ENCODE measurements around the gene COBL.

Gene COBL

DNA sequence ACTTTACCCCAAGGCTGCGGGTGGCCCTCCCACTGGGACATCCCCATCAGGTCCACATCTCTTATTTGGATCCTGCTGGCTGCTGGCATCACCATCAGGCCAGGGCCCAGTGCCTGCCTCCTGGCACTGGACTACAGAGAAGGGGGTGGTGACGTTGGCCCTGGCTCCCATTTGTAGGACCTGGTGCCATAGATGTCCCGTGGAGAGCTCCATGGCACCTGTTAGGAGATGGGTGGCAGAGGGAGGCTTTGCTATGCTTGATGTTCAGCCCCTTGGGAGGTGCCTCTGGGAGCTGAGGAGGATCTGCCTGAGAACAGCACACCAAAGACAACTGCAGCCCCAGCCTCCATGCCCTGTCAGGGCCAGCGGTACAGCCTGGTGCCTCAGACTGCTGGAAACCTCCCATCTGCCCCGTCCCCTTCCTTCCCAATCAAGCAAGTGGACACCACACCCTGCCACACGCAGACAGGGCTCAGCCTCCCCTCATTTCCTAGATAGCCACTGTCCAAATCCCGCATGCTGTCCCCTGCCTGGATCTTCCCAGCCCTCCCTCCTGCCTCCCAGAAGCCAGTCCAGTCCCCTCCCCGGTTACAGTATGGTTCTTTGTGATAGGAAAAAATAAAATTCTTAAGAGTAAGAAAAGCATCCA, 303.9 kb downstream of the COBL start:
- no peak for ATAC-seq (ENCODE audit: low read depth)
- no peak overlapping the region for H3K27ac ChIP-seq (ENCODE audit: poor library complexity, severe bottlenecking)
- H3K27me3 ChIP-seq (ENCODE audit: insufficient read depth, poor library complexity, severe bottlenecking) = no peaks in the 10 kb centered on the region
- peaks cover 9% of the 10 kb centered on the region for H3K4me1 ChIP-seq (ENCODE audit: insufficient read depth, poor library complexity, severe bottlenecking)
- no peak overlapping the region for H3K4me3 ChIP-seq (ENCODE audit: severe bottlenecking)
- no peaks in the 10 kb centered on the region for H3K9me3 ChIP-seq (ENCODE audit: severe bottlenecking)
- no peaks in the 10 kb centered on the region for H3K36me3 ChIP-seq (ENCODE audit: low read depth)
- TF ChIP-seq, protein P1, sequence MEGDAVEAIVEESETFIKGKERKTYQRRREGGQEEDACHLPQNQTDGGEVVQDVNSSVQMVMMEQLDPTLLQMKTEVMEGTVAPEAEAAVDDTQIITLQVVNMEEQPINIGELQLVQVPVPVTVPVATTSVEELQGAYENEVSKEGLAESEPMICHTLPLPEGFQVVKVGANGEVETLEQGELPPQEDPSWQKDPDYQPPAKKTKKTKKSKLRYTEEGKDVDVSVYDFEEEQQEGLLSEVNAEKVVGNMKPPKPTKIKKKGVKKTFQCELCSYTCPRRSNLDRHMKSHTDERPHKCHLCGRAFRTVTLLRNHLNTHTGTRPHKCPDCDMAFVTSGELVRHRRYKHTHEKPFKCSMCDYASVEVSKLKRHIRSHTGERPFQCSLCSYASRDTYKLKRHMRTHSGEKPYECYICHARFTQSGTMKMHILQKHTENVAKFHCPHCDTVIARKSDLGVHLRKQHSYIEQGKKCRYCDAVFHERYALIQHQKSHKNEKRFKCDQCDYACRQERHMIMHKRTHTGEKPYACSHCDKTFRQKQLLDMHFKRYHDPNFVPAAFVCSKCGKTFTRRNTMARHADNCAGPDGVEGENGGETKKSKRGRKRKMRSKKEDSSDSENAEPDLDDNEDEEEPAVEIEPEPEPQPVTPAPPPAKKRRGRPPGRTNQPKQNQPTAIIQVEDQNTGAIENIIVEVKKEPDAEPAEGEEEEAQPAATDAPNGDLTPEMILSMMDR (IDR thresholded peaks at IDR 0.05; ENCODE audit: poor library complexity, severe bottlenecking) = no peak
- DNase-seq (ENCODE audit: low spot score) = no peak

DNA sequence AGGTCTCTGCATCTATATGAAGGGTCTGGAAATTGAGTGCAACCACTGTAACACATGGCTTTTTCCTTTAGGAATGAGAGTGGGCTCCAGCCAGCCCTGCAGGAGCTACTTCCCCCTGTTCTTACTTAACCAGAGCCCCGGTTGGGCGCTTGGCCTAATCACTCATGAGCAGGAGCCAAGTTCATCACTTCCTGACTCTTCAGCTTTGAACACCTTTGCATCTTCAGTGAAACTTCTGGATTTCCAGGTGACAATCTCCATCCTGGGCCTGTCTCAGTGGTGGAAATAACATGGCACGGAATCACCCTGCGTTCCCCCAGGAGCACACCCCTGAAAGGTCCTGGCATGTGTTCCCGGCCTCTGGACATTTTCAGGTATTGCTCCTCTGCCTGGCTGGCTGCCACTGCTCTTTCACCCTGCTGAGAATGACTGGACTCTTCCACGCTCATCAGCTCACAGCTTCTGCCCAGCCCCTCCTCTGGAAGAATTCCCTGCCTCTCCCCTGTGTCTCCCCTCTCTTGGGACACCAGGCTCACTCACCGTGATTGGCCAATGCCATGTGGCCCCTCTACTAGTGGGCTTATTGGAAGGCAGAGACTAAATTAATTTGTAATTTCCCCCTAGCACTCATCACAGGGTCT, 304.8 kb downstream of the COBL start:
- no peak overlapping the region for H3K27ac ChIP-seq (ENCODE audit: poor library complexity, severe bottlenecking)
- H3K9me3 ChIP-seq (ENCODE audit: severe bottlenecking) = no peaks in the 10 kb centered on the region
- H3K36me3 ChIP-seq (ENCODE audit: low read depth) = no peaks in the 10 kb centered on the region
- no peak overlapping the region for H3K4me3 ChIP-seq (ENCODE audit: severe bottlenecking)
- ATAC-seq (ENCODE audit: low read depth) (no peak), DNase-seq (ENCODE audit: low spot score) (no peak)
- TF ChIP-seq, protein P1 (IDR thresholded peaks at IDR 0.05; ENCODE audit: poor library complexity, severe bottlenecking) = no peak
- H3K4me1 ChIP-seq (ENCODE audit: insufficient read depth, poor library complexity, severe bottlenecking) = peaks cover 9% of the 10 kb centered on the region
- H3K27me3 ChIP-seq (ENCODE audit: insufficient read depth, poor library complexity, severe bottlenecking) = no peaks in the 10 kb centered on the region

DNA sequence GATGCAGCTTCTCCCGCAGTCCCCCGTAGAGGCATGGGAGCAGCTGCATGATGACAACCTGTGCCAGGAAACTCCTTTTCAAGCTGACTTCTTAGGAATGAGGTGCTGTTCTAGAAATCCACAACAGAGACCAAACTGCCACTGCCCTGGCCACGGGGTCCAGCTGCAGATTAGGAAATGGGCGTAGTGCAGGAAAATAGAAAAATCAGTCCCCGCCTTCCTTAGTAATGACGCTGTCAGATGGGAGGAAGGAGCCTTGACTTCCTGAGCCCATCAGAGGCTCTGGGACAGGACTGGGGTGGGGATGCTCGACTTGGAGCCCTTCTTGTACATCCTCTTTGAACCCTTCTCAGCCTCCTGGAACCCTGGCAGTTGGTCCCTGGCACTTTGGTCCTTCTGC, 306.1 kb downstream of the COBL start:
- TF ChIP-seq, protein P1 (IDR thresholded peaks at IDR 0.05; ENCODE audit: poor library complexity, severe bottlenecking) = no peak
- Histone ChIP-seq H3K9me3 (ENCODE audit: severe bottlenecking) (no peaks in the 10 kb centered on the region), H3K27me3 (ENCODE audit: insufficient read depth, poor library complexity, severe bottlenecking) (no peaks in the 10 kb centered on the region), H3K27ac (ENCODE audit: poor library complexity, severe bottlenecking) (no peak overlapping the region), H3K36me3 (ENCODE audit: low read depth) (no peaks in the 10 kb centered on the region), H3K4me3 (ENCODE audit: severe bottlenecking) (no peak overlapping the region), H3K4me1 (ENCODE audit: insufficient read depth, poor library complexity, severe bottlenecking) (peaks cover 9% of the 10 kb centered on the region)
- DNase-seq (ENCODE audit: low spot score) = no peak
- ATAC-seq (ENCODE audit: low read depth) = no peak

DNA sequence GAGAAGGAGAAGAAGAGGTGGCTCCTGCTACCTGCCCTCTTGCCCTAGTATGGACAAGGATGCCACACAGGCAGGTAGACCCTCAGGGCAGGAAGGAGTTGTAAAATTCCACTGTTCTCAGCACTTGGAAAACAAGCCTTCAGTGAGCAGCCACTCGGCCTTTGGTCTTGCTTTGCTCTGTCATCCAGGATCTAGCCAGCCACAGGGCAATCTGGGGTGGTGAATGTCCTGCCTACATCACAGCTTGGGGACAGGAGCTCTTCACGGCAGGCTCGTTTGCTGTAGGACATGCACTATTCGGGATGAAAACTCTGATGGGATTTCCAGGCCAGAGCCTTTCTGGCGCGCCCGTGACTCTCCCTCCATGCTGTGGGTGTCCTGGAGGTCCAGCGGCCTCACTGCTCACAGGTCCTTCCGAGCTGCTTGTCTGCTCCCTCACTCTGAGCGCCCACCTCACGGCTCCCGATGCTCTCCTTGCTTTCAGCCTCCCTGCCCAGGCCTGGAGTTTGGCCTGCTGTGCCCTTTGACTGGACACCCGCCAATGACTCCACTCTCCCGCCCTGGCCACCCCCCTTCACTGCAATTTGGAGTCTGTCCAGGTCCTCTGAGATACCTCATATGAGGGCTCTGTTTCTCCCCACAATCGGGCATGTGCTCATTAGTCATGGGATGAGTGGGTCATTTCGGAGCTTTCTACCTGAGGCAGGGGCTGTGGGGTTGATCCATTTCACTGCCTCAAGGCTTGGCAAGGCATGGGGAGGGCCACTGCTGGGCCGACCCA, 306.7 kb downstream of the COBL start:
- DNase-seq (ENCODE audit: low spot score) (no peak), ATAC-seq (ENCODE audit: low read depth) (peak; percentile 60)
- no peak overlapping the region for H3K27ac ChIP-seq (ENCODE audit: poor library complexity, severe bottlenecking)

More for the DNA sequence above, 306.7 kb downstream of the COBL start:
- H3K27me3 ChIP-seq (ENCODE audit: insufficient read depth, poor library complexity, severe bottlenecking) = no peaks in the 10 kb centered on the region
- H3K4me3 ChIP-seq (ENCODE audit: severe bottlenecking) = no peak overlapping the region
- H3K9me3 ChIP-seq (ENCODE audit: severe bottlenecking) = no peaks in the 10 kb centered on the region
- peaks cover 9% of the 10 kb centered on the region for H3K4me1 ChIP-seq (ENCODE audit: insufficient read depth, poor library complexity, severe bottlenecking)
- H3K36me3 ChIP-seq (ENCODE audit: low read depth) = no peaks in the 10 kb centered on the region
- TF ChIP-seq, protein P1 (IDR thresholded peaks at IDR 0.05; ENCODE audit: poor library complexity, severe bottlenecking) = no peak
